ENCODE measurements around the gene CLEC2D.
A peak's percentile ranks its signal among the peaks of the same experiment; 100 is the strongest.
"Not testable (repeated sequence)": the region's sequence is repeated elsewhere in the genome, so short reads cannot be mapped to it uniquely, and the experiment has no call there.

Gene CLEC2D

GRCh38 chr12:9669534-9669933, at the start of gene CLEC2D:
TSS of gene CLEC2D (plus strand) at chr12:9669713. CDS start at chr12:9669735, 22 bp downstream.
- peak; percentile 71 for DNase-seq (ENCODE audit: low spot score)

- no peak for DNase-seq (ENCODE audit: low spot score)
These were observed 44.5 kb upstream of the CLEC2D start for GRCh38 chr12:9625019-9625418.

- no peak for DNase-seq (ENCODE audit: low spot score)
These were observed 43.2 kb upstream of the CLEC2D start for GRCh38 chr12:9626291-9626690.

- no peak for DNase-seq (ENCODE audit: low spot score)
These were observed 42.7 kb upstream of the CLEC2D start for GRCh38 chr12:9626821-9627220.

- peak; percentile 19 for DNase-seq (ENCODE audit: low spot score)
These were observed 36.7 kb upstream of the CLEC2D start for GRCh38 chr12:9632766-9633165.

GRCh38 chr12:9634177-9634803, 35.2 kb upstream of the CLEC2D start:
- DNase-seq (ENCODE audit: low spot score), result peak; percentile 80

- no peak for DNase-seq (ENCODE audit: low spot score)
These were observed 34.4 kb upstream of the CLEC2D start for GRCh38 chr12:9634969-9635754.

- no peak for DNase-seq (ENCODE audit: low spot score)
These were observed 33.2 kb upstream of the CLEC2D start for GRCh38 chr12:9636150-9636850.

- DNase-seq (ENCODE audit: low spot score), result no peak
These were observed 32.7 kb upstream of the CLEC2D start for GRCh38 chr12:9636851-9637206.

- DNase-seq (ENCODE audit: low spot score), result no peak
These were observed 29.5 kb upstream of the CLEC2D start for GRCh38 chr12:9640024-9640423.

GRCh38 chr12:9642606-9643265, 26.8 kb upstream of the CLEC2D start:
- DNase-seq (ENCODE audit: low spot score), result no peak

GRCh38 chr12:9643266-9643660, 26.2 kb upstream of the CLEC2D start:
- no peak for DNase-seq (ENCODE audit: low spot score)

- DNase-seq (ENCODE audit: low spot score), result not testable (repeated sequence)
These were observed 24.4 kb upstream of the CLEC2D start for GRCh38 chr12:9644985-9645551.

- DNase-seq (ENCODE audit: low spot score), result no peak
These were observed 22.4 kb upstream of the CLEC2D start for GRCh38 chr12:9646794-9647781.

- peak; percentile 94 for DNase-seq (ENCODE audit: low spot score)
These were observed 21.4 kb upstream of the CLEC2D start for GRCh38 chr12:9647825-9648700.

- DNase-seq (ENCODE audit: low spot score), result peak; percentile 21
These were observed 20.6 kb upstream of the CLEC2D start for GRCh38 chr12:9648701-9649531.

- DNase-seq (ENCODE audit: low spot score), result peak; percentile 38
These were observed 20.0 kb upstream of the CLEC2D start for GRCh38 chr12:9649532-9649940.

GRCh38 chr12:9650151-9650576, 19.3 kb upstream of the CLEC2D start:
- no peak for DNase-seq (ENCODE audit: low spot score)

GRCh38 chr12:9651265-9651729, 18.2 kb upstream of the CLEC2D start:
- DNase-seq (ENCODE audit: low spot score), result peak; percentile 57

Measured in CD4-positive, alpha-beta T cell treated with Interleukin-6 at 100 ng/mL for 8 hours (primary cell).